Activated naive CD4-positive, alpha-beta T cell treated with anti-CD3 and anti-CD28 coated beads, Interleukin-2, amount 10 ng/mL, durations not matched to agents 7 days and 5 days (primary cell): ENCODE data around the gene PPP1R3D.

Experiments used
- CTCF ChIA-PET: fragments of 350-600 bp; sonication (Branson Sonifier 250); formaldehyde crosslinking; loops from one replicate; lab custom pipeline; 2021; ENCODE audit warnings: antibody characterized with exemption; lab: Charles Lee
- DNase-seq: peaks from one replicate; pipeline ENCODE4 v3.0.0-alpha.2; 2020
- H3K27ac Mint-ChIP-seq: one replicate; pipeline ENCODE4 v1.8.0; 2021; ENCODE audit warnings: mild to moderate bottlenecking, moderate library complexity, mixed read lengths
- H3K27me3 Mint-ChIP-seq: one replicate; pipeline ENCODE4 v1.8.0; 2021; ENCODE audit warnings: mild to moderate bottlenecking, mixed read lengths
- H3K36me3 Mint-ChIP-seq: one replicate; pipeline ENCODE4 v1.8.0; 2021; ENCODE audit warnings: mixed read lengths
- H3K4me1 Mint-ChIP-seq: one replicate; pipeline ENCODE4 v1.8.0; 2021; ENCODE audit warnings: mixed read lengths
- H3K4me3 Mint-ChIP-seq: one replicate; pipeline ENCODE4 v1.8.0; 2021; ENCODE audit warnings: mild to moderate bottlenecking, moderate library complexity, mixed read lengths
- H3K9me3 Mint-ChIP-seq: one replicate; pipeline ENCODE4 v1.8.0; 2021; ENCODE audit warnings: mixed read lengths

Gene PPP1R3D

GRCh38 chr20:59939879-59940128 lies 301 bp downstream of the PPP1R3D start:
- H3K4me1 Mint-ChIP-seq: peaks cover 43% of the 10 kb centered on the region
- H3K27ac Mint-ChIP-seq: peak overlapping the region; percentile 99
- no peak for DNase-seq
- no peaks in the 10 kb centered on the region for H3K27me3 Mint-ChIP-seq
- CTCF ChIA-PET: interaction anchor here (0.9 to 1.8 kb wide), 4 partner anchors 9 to 118 kb away, joined by 3 to 5 read pairs (median 4); no protein-coding TSS in a partner anchor
- peaks cover 27% of the 10 kb centered on the region for H3K36me3 Mint-ChIP-seq
- peak overlapping the region; percentile 94 for H3K4me3 Mint-ChIP-seq
- H3K9me3 Mint-ChIP-seq: no peaks in the 10 kb centered on the region

DNA sequence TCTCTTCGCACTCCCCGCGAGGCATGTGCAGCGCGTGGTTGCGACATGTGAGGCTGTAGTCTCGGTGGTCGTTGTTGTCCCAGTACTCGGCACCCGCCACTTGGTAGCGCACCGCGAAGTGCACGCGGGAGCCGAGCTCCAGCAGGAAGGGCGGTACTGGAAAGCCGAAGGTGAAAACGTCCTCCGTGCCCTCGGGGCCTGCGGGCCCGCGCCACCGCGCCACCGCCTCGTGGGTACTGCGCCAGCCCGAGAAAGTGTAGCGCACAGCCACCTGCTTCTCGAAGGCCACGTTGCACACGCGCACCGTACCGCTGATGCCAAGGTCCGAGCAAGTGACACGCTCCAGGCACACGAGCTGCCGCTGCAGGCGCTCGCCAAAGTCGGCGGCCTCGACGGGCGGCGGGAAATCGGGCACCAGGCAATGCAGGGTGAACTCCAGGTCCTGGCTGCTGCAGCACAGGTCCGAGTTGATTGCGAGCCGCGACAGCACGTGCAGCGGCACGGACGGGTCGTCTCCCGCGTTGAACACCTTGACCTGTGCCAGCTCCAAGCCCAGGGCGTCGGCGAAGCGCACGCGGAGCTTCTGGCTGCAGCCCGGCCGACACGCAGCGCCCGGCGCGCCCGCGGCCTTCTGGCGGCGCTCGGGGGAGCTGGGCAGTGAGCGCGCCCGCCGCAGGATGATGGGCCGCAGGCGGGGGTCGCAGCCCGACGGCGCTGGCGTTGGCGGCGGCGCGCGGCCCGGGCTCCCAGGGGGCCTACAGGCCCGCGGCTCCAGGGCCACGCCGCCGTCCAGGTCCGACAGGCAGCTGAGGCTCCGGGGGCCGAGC lies 840 bp downstream of the PPP1R3D start:
- H3K4me1 Mint-ChIP-seq: peaks cover 43% of the 10 kb centered on the region
- CTCF ChIA-PET: interaction anchor here (0.9 to 1.8 kb wide), 3 partner anchors 13 to 118 kb away, joined by 3 to 5 read pairs (median 5); no protein-coding TSS in a partner anchor

GRCh38 chr20:59938696-59939051 lies 1.4 kb downstream of the PPP1R3D start:
- peaks cover 16% of the 10 kb centered on the region for H3K36me3 Mint-ChIP-seq

More for the DNA sequence above, 840 bp downstream of the PPP1R3D start:
- DNase-seq: peak; percentile 27
- H3K27ac Mint-ChIP-seq: peak overlapping the region; percentile 85
- no peaks in the 10 kb centered on the region for H3K27me3 Mint-ChIP-seq
- no peaks in the 10 kb centered on the region for H3K9me3 Mint-ChIP-seq
- H3K36me3 Mint-ChIP-seq: peaks cover 21% of the 10 kb centered on the region
- peak overlapping the region; percentile 94 for H3K4me3 Mint-ChIP-seq

GRCh38 chr20:59938221-59938620 lies 1.9 kb downstream of the PPP1R3D start:
- Mint-ChIP-seq H3K9me3 (no peaks in the 10 kb centered on the region), H3K4me3 (peak overlapping the region; percentile 82), H3K4me1 (peaks cover 45% of the 10 kb centered on the region), H3K27me3 (no peaks in the 10 kb centered on the region), H3K27ac (peak overlapping the region; percentile 85), H3K36me3 (peaks cover 16% of the 10 kb centered on the region)
- no peak for DNase-seq
- CTCF ChIA-PET: no interaction called here

More at GRCh38 chr20:59938696-59939051, 1.4 kb downstream of the PPP1R3D start:
- H3K4me1 Mint-ChIP-seq: peaks cover 45% of the 10 kb centered on the region
- peak overlapping the region; percentile 85 for H3K27ac Mint-ChIP-seq
- H3K27me3 Mint-ChIP-seq: no peaks in the 10 kb centered on the region
- CTCF ChIA-PET: no interaction called here
- DNase-seq: no peak
- no peaks in the 10 kb centered on the region for H3K9me3 Mint-ChIP-seq
- peak overlapping the region; percentile 82 for H3K4me3 Mint-ChIP-seq

DNA sequence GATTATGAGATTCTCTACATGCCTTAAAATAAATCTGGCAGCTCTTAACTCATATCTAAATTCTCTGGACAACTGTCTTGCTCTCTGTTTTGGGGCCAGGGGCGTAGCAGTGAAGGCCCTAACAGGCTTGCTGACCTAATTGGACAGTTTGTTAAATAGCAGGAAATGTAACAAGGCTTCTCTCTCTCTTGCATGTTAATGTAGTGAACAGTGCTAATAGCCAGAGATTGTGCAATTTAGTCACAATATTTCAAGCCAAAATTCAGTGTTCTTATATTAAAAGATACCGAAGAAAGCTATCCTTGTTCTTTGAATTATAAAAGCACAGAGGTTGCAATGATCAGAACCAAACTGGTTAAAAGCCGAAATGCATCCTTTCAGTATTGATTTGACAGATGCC lies 3.0 kb downstream of the PPP1R3D start:
- Mint-ChIP-seq H3K4me1 (peaks cover 43% of the 10 kb centered on the region), H3K4me3 (no peak overlapping the region), H3K36me3 (peaks cover 14% of the 10 kb centered on the region), H3K27ac (no peak overlapping the region), H3K9me3 (no peaks in the 10 kb centered on the region), H3K27me3 (no peaks in the 10 kb centered on the region)
- CTCF ChIA-PET: interaction anchor here (1.3 to 1.4 kb wide), 2 partner anchors 15 to 365 kb away, joined by 3 read pairs; no protein-coding TSS in a partner anchor
- no peak for DNase-seq

DNA sequence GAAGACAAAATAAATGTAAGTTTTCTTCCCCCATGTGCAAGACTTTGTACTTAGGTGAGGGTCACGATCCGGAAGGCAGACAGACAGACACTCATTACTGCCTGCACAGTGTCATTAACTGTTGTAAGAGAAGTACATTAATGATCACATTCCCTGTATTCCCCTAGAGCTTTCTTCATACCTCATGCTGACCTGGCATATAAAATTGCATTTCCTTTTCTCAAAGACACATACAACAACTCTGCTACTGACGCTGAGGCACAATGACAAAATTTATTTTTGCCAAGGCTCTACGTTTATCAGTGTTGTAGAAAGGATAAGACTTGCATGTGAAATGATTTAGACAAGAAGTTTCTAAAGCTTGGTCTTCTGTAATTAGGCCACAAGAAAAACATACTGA lies 3.7 kb downstream of the PPP1R3D start:
- Mint-ChIP-seq H3K27me3 (no peaks in the 10 kb centered on the region), H3K9me3 (no peaks in the 10 kb centered on the region), H3K4me3 (no peak overlapping the region), H3K4me1 (peaks cover 41% of the 10 kb centered on the region), H3K36me3 (peaks cover 16% of the 10 kb centered on the region), H3K27ac (no peak overlapping the region)
- DNase-seq: no peak
- CTCF ChIA-PET: interaction anchor here (0.8 to 1.4 kb wide), 4 partner anchors 9 to 365 kb away, joined by 3 read pairs; no protein-coding TSS in a partner anchor

- H3K27me3 Mint-ChIP-seq: no peaks in the 10 kb centered on the region
- CTCF ChIA-PET: interaction anchor here (0.8 to 1.4 kb wide), 3 partner anchors 8 to 20 kb away, joined by 3 read pairs; no protein-coding TSS in a partner anchor
- H3K4me3 Mint-ChIP-seq: no peak overlapping the region
- DNase-seq: no peak
- no peaks in the 10 kb centered on the region for H3K9me3 Mint-ChIP-seq
- no peak overlapping the region for H3K27ac Mint-ChIP-seq
- peaks cover 13% of the 10 kb centered on the region for H3K36me3 Mint-ChIP-seq
- H3K4me1 Mint-ChIP-seq: peaks cover 36% of the 10 kb centered on the region
Observed at GRCh38 chr20:59935457-59936185, 4.5 kb downstream of the PPP1R3D start.

DNA sequence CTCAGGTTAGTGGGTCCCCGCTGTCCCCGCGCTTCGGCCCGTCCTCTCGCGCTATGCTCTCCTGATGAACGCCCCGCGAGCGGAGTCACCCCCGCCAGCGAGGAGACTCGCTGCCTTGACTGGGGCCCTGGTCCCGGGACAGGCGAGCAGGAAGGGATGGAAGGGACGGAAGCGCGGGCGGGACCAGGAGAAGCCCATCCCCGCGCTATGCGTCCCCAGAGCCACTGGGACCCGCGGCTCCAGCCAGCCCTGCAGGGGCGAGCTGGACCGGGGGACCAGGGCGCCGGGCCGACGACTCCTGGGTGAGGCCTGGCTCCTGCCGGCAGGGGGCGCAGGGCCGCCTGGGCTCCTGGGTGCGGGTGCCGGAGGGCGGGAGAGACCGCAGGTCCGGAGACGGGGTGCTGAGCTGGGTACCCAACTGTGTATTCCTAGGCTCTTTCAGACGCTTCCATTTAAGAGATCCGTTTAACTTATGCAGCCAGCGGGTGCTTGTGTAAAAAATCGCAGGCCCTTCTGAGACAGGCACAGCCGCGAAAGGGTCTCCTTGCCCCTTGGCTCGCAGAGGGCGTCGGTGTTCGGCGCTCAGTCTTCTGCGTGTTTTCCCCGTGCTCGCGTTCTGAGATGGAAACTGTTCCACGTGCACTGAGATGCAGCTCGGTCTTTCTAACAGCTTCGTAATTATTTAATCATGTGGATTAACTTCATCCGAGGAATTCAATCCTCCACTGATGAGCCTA lies 6.1 kb downstream of the PPP1R3D start:
- DNase-seq: peak; percentile 80
- no peaks in the 10 kb centered on the region for H3K9me3 Mint-ChIP-seq
- CTCF ChIA-PET: interaction anchor here (0.5 to 1.8 kb wide), 5 partner anchors 8 to 35 kb away, joined by 3 to 16 read pairs (median 5); no protein-coding TSS in a partner anchor
- H3K27me3 Mint-ChIP-seq: no peaks in the 10 kb centered on the region
- peak overlapping the region; percentile 26 for H3K27ac Mint-ChIP-seq
- peaks cover 33% of the 10 kb centered on the region for H3K4me1 Mint-ChIP-seq
- peaks cover 13% of the 10 kb centered on the region for H3K36me3 Mint-ChIP-seq
- H3K4me3 Mint-ChIP-seq: peak overlapping the region; percentile 70

DNA sequence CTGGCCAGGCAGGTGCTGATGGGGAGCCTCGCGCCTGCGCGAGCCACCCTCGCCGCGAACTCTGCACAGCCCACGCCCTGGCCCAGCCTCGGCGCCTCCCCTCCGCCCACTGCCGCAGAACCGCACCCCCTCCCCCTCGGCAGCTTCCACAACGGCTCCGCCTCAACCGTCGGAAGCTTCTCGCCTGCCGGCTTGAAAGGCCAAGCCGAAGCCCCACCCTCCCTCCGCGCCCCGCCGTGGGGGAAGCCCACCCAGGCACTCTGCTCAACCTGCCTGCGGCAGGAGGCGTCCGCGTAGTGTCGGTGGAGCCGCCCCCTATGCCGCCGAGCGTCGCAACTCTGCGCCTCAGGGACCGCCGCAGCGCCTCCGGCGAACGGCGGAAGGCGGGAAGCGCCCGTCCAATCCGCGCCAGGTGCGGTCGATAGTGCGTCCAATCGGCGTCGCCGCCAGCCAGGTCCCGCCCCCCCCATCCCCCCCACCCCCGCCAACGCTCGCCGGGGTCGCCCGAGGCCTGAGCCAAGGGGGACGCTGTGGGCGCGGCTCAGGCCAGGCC lies 6.7 kb downstream of the PPP1R3D start, which contains the start of gene SYCP2:
Gene SYCP2 (minus strand): TSS at position 342 of the 553 bp plus-strand sequence. CDS start 11,224 bp downstream, outside the sequence.
- H3K27me3 Mint-ChIP-seq: no peaks in the 10 kb centered on the region
- DNase-seq: peak; percentile 62
- H3K4me3 Mint-ChIP-seq: peak within 1 kb of the TSS; percentile 70
- H3K9me3 Mint-ChIP-seq: no peaks in the 10 kb centered on the region
- H3K27ac Mint-ChIP-seq: peak within 1 kb of the TSS; percentile 26
- CTCF ChIA-PET: interaction anchor here (0.5 to 1.8 kb wide), 5 partner anchors 8 to 34 kb away, joined by 3 to 16 read pairs (median 5); no protein-coding TSS in a partner anchor
- peaks cover 27% of the 10 kb centered on the region for H3K4me1 Mint-ChIP-seq
- peaks cover 8% of the 10 kb centered on the region for H3K36me3 Mint-ChIP-seq

GRCh38 chr20:59932616-59933295 lies 7.3 kb downstream of the PPP1R3D start:
- CTCF ChIA-PET: no interaction called here
- H3K27ac Mint-ChIP-seq: no peak overlapping the region

DNA sequence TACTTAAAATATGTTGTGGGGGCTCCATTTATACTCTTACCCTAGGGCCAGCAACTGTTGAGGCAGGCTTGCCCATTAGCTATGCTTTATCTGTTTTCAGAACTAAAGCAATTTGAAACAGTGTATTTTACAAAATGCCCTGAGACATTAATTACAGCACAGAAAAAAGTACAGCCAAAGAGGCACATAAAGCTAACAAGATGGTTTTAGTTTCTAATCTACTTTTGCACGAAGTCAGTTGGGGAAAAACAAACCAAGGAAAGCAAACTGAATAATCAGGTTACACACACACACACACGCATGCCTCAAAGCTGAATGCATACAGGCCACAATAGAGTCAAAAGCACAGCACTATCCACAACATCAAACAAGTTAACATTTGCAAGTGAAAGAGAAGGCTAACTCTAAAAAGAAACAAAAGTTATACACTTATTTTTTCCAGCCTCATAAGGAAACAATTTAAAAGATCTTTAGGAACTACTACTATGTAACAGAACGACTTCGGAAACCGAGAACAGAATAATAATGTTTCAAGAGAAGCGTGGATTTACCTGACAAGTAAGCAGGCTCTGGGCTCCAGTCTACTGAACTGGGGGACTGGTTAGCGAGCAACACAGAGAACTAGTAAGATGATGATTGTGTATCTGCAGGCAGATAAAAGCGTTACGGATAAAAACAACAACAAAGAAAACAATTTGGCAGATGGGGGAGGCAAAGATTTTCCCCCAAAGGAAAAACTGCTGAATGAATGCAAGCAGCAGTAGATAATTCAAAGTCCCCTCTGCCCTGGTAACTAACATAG lies 8.4 kb downstream of the PPP1R3D start:
- H3K4me3 Mint-ChIP-seq: peak overlapping the region; percentile 52
- peaks cover 12% of the 10 kb centered on the region for H3K4me1 Mint-ChIP-seq
- peak overlapping the region; percentile 2 for H3K27ac Mint-ChIP-seq
- DNase-seq: no peak
- no peaks in the 10 kb centered on the region for H3K9me3 Mint-ChIP-seq
- CTCF ChIA-PET: interaction anchor here (1.2 kb wide), 1 partner anchor 281 kb away, joined by 4 read pairs; no protein-coding TSS in a partner anchor
- H3K36me3 Mint-ChIP-seq: peaks cover 4% of the 10 kb centered on the region
- peaks cover 7% of the 10 kb centered on the region for H3K27me3 Mint-ChIP-seq

More at GRCh38 chr20:59932616-59933295, 7.3 kb downstream of the PPP1R3D start:
- peaks cover 3% of the 10 kb centered on the region for H3K27me3 Mint-ChIP-seq
- no peak for DNase-seq
- H3K4me1 Mint-ChIP-seq: peaks cover 21% of the 10 kb centered on the region
- no peaks in the 10 kb centered on the region for H3K9me3 Mint-ChIP-seq
- peaks cover 4% of the 10 kb centered on the region for H3K36me3 Mint-ChIP-seq
- peak overlapping the region; percentile 28 for H3K4me3 Mint-ChIP-seq

DNA sequence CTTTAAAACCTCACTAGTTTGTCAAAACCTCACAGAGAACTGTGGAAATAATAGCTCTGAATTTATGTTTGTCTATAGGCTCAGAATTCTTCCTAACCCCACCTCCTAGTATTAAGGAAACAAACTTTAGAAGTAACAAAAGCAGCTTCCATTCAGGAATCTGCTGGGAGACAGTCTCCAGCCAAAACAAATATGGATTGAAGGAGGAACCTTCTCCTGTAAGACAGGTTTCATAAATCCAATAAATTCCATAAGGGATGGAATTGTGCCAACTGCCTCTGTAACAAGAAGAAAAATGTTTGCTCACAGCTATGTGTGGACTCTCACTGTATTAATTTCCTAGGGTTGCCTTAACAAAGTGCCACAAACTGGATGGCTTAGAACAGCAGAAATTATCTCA lies 14.2 kb downstream of the PPP1R3D start:
- peaks cover 7% of the 10 kb centered on the region for H3K27me3 Mint-ChIP-seq
- H3K9me3 Mint-ChIP-seq: no peaks in the 10 kb centered on the region
- CTCF ChIA-PET: interaction anchor here (2.0 to 2.2 kb wide), 2 partner anchors 8 to 24 kb away, joined by 4 to 9 read pairs; partner anchors contain the start of gene SYCP2
- no peak for DNase-seq
- no peak overlapping the region for H3K4me3 Mint-ChIP-seq
- no peaks in the 10 kb centered on the region for H3K36me3 Mint-ChIP-seq
- H3K27ac Mint-ChIP-seq: no peak overlapping the region
- H3K4me1 Mint-ChIP-seq: no peaks in the 10 kb centered on the region
